ENCODE results near the gene SSNA1.
A peak's percentile ranks its signal among the peaks of the same experiment; 100 is the strongest.

- TF ChIP-seq, protein P1, sequence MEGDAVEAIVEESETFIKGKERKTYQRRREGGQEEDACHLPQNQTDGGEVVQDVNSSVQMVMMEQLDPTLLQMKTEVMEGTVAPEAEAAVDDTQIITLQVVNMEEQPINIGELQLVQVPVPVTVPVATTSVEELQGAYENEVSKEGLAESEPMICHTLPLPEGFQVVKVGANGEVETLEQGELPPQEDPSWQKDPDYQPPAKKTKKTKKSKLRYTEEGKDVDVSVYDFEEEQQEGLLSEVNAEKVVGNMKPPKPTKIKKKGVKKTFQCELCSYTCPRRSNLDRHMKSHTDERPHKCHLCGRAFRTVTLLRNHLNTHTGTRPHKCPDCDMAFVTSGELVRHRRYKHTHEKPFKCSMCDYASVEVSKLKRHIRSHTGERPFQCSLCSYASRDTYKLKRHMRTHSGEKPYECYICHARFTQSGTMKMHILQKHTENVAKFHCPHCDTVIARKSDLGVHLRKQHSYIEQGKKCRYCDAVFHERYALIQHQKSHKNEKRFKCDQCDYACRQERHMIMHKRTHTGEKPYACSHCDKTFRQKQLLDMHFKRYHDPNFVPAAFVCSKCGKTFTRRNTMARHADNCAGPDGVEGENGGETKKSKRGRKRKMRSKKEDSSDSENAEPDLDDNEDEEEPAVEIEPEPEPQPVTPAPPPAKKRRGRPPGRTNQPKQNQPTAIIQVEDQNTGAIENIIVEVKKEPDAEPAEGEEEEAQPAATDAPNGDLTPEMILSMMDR (IDR thresholded peaks at IDR 0.05) = no peak
- peak; percentile 26 for TF ChIP-seq POLR2A (IDR thresholded peaks at IDR 0.05)
- no peak for TF ChIP-seq EP300 (IDR thresholded peaks at IDR 0.05)
These were observed 34.8 kb downstream of the SSNA1 start for GRCh38 chr9:137223078-137223970.

All from ovary (tissue), 3 donors.